ENCODE measurements around the gene CSNK2B. TPM values are rescaled to one million over a fixed set of nuclear protein-coding genes. Genes with fewer than 3 reads are reported as not detected.
A peak's percentile ranks its signal among the peaks of the same experiment; 100 is the strongest.

CSNK2B gene
- total and polyA plus RNA-seq, 9 of the 15 experiments (the other 6 are each of a cell fraction or from before 2014, with no cell fraction given), result 120 to 1,126 (median 529) TPM

GRCh38 chr6:31619805-31620585 lies 45.9 kb upstream of the CSNK2B start (continued):
- TF ChIP-seq AFF1 (IDR thresholded peaks at IDR 0.05; ENCODE audit: low read depth in 1 of 2, partially characterized antibody in 2 of 2), result peak in 1 of 2 experiments; percentile 87
- TF ChIP-seq KDM1A (IDR thresholded peaks at IDR 0.05), result no peak
- no peak for TF ChIP-seq CBFA2T3 (IDR thresholded peaks at IDR 0.05)
- TF ChIP-seq SIX5 (IDR thresholded peaks at IDR 0.05; ENCODE audit: borderline replicate concordance in 1 of 2, insufficient read depth in 1 of 2, low read depth in 1 of 2, low read length in 2 of 2), result no peak
